Measurements from ENCODE around the gene FIBCD1.
"Not testable (repeated sequence)": the region's sequence is repeated elsewhere in the genome, so short reads cannot be mapped to it uniquely, and the experiment has no call there.

The FIBCD1 gene

GRCh38 chr9:130974697-130975096, 35.6 kb upstream of the FIBCD1 start:
- no peak for DNase-seq (ENCODE audit: low read depth in 1 of 2, low spot score in 1 of 2)

- no peak for DNase-seq (ENCODE audit: low read depth in 1 of 2, low spot score in 1 of 2)
These were observed 34.7 kb upstream of the FIBCD1 start for GRCh38 chr9:130973686-130974281.

- DNase-seq (ENCODE audit: low read depth in 1 of 2, low spot score in 1 of 2), result no peak
These were observed 34.1 kb upstream of the FIBCD1 start for GRCh38 chr9:130972957-130973685.

GRCh38 chr9:130972277-130972956, 33.4 kb upstream of the FIBCD1 start:
- DNase-seq (ENCODE audit: low read depth in 1 of 2, low spot score in 1 of 2), result no peak

- no peak for DNase-seq (ENCODE audit: low read depth in 1 of 2, low spot score in 1 of 2)
These were observed 32.3 kb upstream of the FIBCD1 start for GRCh38 chr9:130971294-130971849.

- DNase-seq (ENCODE audit: low read depth in 1 of 2, low spot score in 1 of 2), result no peak
These were observed 31.8 kb upstream of the FIBCD1 start for GRCh38 chr9:130970855-130971254.

- DNase-seq (ENCODE audit: low read depth in 1 of 2, low spot score in 1 of 2), result no peak
These were observed 31.0 kb upstream of the FIBCD1 start for GRCh38 chr9:130970052-130970451.

- DNase-seq (ENCODE audit: low read depth in 1 of 2, low spot score in 1 of 2), result no peak
These were observed 26.6 kb upstream of the FIBCD1 start for GRCh38 chr9:130965680-130966079.

- DNase-seq (ENCODE audit: low read depth in 1 of 2, low spot score in 1 of 2), result no peak
These were observed 24.9 kb upstream of the FIBCD1 start for GRCh38 chr9:130963916-130964315.

GRCh38 chr9:130963337-130963908, 24.4 kb upstream of the FIBCD1 start:
- DNase-seq (ENCODE audit: low read depth in 1 of 2, low spot score in 1 of 2), result no peak

- DNase-seq (ENCODE audit: low read depth in 1 of 2, low spot score in 1 of 2), result no peak
These were observed 23.6 kb upstream of the FIBCD1 start for GRCh38 chr9:130962418-130963316.

GRCh38 chr9:130961511-130962300, 22.7 kb upstream of the FIBCD1 start:
- no peak for DNase-seq (ENCODE audit: low read depth in 1 of 2, low spot score in 1 of 2)

GRCh38 chr9:130960522-130961378, 21.7 kb upstream of the FIBCD1 start:
- DNase-seq (ENCODE audit: low read depth in 1 of 2, low spot score in 1 of 2), result no peak

GRCh38 chr9:130959809-130960334, 20.8 kb upstream of the FIBCD1 start:
- DNase-seq (ENCODE audit: low read depth in 1 of 2, low spot score in 1 of 2), result no peak

GRCh38 chr9:130958564-130958963, 19.5 kb upstream of the FIBCD1 start:
- DNase-seq (ENCODE audit: low read depth in 1 of 2, low spot score in 1 of 2), result not testable (repeated sequence)

- DNase-seq (ENCODE audit: low read depth in 1 of 2, low spot score in 1 of 2), result no peak
These were observed 18.6 kb upstream of the FIBCD1 start for GRCh38 chr9:130957451-130958203.

- no peak for DNase-seq (ENCODE audit: low read depth in 1 of 2, low spot score in 1 of 2)
These were observed 17.8 kb upstream of the FIBCD1 start for GRCh38 chr9:130956636-130957450.
